KMS-11 (cell line): ENCODE data around the gene PGBD5.

ENCODE experiments used
- H2AFZ ChIP-seq: fragments of 200-600 bp; sonication (generic); 2 replicates; pipeline ENCODE4 v1.6.1; 2016; ENCODE audit warnings: antibody characterized with exemption, mixed run types, low read depth
- H3K27ac ChIP-seq: fragments of 200-600 bp; sonication (generic); 2 replicates; pipeline ENCODE4 v1.6.1; 2016; ENCODE audit warnings: mild to moderate bottlenecking, mixed run types
- H3K27me3 ChIP-seq: fragments of 200-600 bp; sonication (generic); 2 replicates; pipeline ENCODE4 v1.6.1; 2017; ENCODE audit warnings: mild to moderate bottlenecking, low read depth, mixed run types, moderate library complexity; ENCODE audit not compliant: insufficient read depth
- H3K36me3 ChIP-seq: fragments of 200-600 bp; sonication (generic); 2 replicates; pipeline ENCODE4 v1.6.1; 2017; ENCODE audit warnings: mild to moderate bottlenecking, mixed run types; ENCODE audit not compliant: insufficient read depth
- H3K4me1 ChIP-seq: fragments of 200-600 bp; sonication (generic); 2 replicates; pipeline ENCODE4 v1.6.1; 2016; ENCODE audit warnings: mild to moderate bottlenecking, low read depth, mixed run types; ENCODE audit not compliant: poor library complexity, severe bottlenecking
- H3K4me2 ChIP-seq: fragments of 200-600 bp; sonication (generic); 2 replicates; pipeline ENCODE4 v1.7.0; 2016; ENCODE audit warnings: mild to moderate bottlenecking, mixed run types
- H3K4me3 ChIP-seq: fragments of 200-600 bp; sonication (generic); IDR thresholded peaks from 2 replicates; pipeline ENCODE4 v1.6.1; 2017; ENCODE audit warnings: low read depth, low read length, mixed read lengths; ENCODE audit not compliant: insufficient read depth
- H3K79me2 ChIP-seq: fragments of 200-600 bp; sonication (generic); 2 replicates; pipeline ENCODE4 v1.6.1; 2016; ENCODE audit warnings: low read depth, mixed run types; ENCODE audit not compliant: insufficient read depth
- H3K9ac ChIP-seq: fragments of 200-600 bp; sonication (generic); 2 replicates; pipeline ENCODE4 v1.6.1; 2016; ENCODE audit warnings: mild to moderate bottlenecking, mixed run types
- H4K20me1 ChIP-seq: fragments of 200-600 bp; sonication (generic); 2 replicates; pipeline ENCODE4 v1.6.1; 2016; ENCODE audit warnings: mild to moderate bottlenecking, mixed run types; ENCODE audit not compliant: insufficient read depth
- TF ChIP-seq, protein P1 (sequence below): fragments of 200-600 bp; sonication (generic); conservative IDR thresholded peaks from 2 replicates; pipeline ENCODE4 v1.6.1; 2017; ENCODE audit warnings: low read depth, mild to moderate bottlenecking, antibody characterized with exemption, low read length, moderate library complexity, mixed read lengths

Gene PGBD5

DNA sequence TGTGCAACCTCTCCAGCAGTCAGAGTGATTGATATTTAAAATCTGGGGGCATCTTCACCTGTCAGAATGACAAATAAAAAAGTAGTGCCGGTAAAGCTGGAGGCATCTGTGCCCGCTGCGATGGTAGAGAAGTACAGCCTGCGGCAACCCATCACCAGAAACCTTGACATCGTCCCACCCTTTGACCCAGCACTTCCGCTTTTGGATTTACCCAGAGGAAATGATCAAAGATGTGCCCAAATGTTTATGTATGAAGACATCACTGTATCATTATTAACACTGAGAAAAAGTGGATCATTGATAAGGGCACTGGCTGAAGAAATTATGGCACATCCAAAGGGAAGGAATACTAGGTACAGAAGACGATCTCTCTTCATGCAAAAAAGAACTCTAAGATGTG lies 96.0 kb downstream of the PGBD5 start:
- no peak overlapping the region for H2AFZ ChIP-seq
- H3K4me2 ChIP-seq: no peak overlapping the region

DNA sequence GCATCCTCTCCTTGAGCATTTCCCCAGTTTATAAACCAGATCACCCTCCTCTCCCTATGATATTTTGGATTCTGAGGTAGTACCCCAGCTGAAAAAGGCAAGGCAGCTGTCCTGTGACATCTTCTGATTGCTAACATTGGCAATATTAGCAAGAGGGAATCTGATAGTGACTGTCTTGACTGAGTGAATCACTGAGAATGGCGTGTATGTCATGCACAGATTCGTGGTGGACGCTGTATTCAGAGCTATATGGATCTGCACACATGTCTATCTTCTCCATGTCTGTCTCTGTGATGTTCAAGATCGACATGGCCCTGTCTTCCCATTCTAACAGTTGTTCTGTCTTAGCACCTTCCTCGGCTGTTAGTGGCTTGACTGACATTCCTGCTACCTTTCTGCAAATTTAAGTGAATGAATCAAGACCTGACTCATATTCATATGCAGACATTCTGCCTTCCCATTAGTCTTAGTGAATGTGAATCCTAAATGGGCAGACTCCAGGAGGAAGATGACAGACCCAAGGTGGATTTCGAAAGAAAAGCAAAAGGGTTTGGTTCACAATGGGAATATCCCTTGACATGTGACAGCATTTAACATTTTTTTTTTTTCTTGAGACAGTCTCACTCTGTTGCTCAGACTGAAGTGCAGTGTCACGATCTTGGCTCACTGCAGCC lies 97.7 kb downstream of the PGBD5 start:
- Histone ChIP-seq H2AFZ (no peak overlapping the region), H3K27me3 (no peaks in the 10 kb centered on the region), H3K4me2 (no peak overlapping the region), H4K20me1 (no peaks in the 10 kb centered on the region), H3K4me3 (no peak overlapping the region), H3K9ac (no peak overlapping the region), H3K79me2 (no peaks in the 10 kb centered on the region), H3K4me1 (no peaks in the 10 kb centered on the region), H3K27ac (no peak overlapping the region), H3K36me3 (no peaks in the 10 kb centered on the region)
- TF ChIP-seq, protein P1, sequence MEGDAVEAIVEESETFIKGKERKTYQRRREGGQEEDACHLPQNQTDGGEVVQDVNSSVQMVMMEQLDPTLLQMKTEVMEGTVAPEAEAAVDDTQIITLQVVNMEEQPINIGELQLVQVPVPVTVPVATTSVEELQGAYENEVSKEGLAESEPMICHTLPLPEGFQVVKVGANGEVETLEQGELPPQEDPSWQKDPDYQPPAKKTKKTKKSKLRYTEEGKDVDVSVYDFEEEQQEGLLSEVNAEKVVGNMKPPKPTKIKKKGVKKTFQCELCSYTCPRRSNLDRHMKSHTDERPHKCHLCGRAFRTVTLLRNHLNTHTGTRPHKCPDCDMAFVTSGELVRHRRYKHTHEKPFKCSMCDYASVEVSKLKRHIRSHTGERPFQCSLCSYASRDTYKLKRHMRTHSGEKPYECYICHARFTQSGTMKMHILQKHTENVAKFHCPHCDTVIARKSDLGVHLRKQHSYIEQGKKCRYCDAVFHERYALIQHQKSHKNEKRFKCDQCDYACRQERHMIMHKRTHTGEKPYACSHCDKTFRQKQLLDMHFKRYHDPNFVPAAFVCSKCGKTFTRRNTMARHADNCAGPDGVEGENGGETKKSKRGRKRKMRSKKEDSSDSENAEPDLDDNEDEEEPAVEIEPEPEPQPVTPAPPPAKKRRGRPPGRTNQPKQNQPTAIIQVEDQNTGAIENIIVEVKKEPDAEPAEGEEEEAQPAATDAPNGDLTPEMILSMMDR: no peak

More for the DNA sequence above, 96.0 kb downstream of the PGBD5 start:
- H3K27me3 ChIP-seq: no peaks in the 10 kb centered on the region
- no peak overlapping the region for H3K27ac ChIP-seq
- H4K20me1 ChIP-seq: no peaks in the 10 kb centered on the region
- H3K79me2 ChIP-seq: no peaks in the 10 kb centered on the region
- no peaks in the 10 kb centered on the region for H3K36me3 ChIP-seq
- H3K4me3 ChIP-seq: no peak overlapping the region
- H3K4me1 ChIP-seq: no peaks in the 10 kb centered on the region
- TF ChIP-seq, protein P1: no peak
- H3K9ac ChIP-seq: no peak overlapping the region

DNA sequence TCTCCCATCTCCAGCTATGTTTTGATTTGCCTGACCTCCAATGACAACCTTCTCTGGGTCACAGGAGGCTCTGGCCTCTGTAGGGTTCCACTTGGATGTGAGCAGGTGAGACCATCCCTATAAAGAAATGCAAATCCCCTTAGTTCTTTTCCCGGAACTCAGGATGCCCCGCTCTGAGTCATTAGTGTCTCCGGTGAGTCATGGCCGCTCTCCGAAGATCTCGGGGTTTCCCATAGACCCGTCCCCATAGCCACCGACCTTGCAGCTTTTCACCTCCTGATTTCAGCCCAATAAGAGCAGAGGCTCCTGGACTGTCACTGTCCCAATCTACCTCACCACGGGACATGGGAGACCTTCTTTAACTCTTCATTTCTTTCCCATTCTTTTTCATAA lies 98.2 kb downstream of the PGBD5 start:
- no peaks in the 10 kb centered on the region for H3K27me3 ChIP-seq
- H3K4me1 ChIP-seq: no peaks in the 10 kb centered on the region
- H3K4me3 ChIP-seq: no peak overlapping the region
- H3K79me2 ChIP-seq: no peaks in the 10 kb centered on the region
- H3K4me2 ChIP-seq: no peak overlapping the region
- H4K20me1 ChIP-seq: no peaks in the 10 kb centered on the region
- H2AFZ ChIP-seq: no peak overlapping the region
- H3K9ac ChIP-seq: no peak overlapping the region
- no peak overlapping the region for H3K27ac ChIP-seq
- TF ChIP-seq, protein P1: no peak
- no peaks in the 10 kb centered on the region for H3K36me3 ChIP-seq

DNA sequence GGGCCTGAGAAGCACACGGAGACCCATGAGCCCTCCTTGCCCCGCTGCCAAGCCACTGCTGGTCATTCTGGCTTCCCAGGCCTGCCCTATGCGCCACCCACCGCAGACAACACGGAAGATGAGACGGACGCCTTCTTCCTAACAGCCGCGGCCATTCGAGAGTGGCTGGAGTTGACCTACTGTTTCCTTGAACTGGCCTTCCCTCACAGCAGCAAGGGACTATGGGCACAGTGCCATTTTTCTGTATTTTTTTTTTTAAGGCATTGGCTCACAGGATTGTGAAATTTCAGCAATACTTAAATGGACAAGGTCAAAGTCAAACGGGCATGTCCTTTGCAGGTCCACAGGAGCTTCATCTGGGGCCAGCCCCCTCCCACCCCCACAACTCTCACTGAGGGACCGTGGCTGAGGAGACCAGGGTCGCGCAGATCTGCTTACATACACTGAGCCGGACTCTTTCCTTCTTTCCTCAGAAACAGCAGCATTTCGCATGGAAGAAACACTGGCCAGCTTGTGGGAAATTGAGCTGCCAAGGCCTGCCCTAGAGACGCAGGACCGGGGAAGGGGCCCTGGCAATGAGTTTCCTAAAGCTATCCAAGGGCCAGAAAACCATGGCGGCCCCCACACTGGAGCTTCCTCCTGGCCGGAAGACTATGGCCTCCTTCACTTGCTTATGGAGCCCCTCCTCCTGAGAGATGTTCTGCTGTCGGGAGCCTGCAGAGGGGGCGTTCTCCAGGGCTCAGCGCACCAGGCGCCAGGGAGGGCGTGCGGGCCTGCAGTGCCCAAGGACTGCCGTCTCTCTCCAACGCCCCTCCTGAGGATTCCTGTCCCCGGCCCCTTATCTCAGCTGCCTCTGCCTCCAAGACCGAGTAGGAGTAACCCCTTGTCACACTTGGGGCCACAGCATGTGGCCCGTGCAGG lies 98.9 kb downstream of the PGBD5 start:
- H3K36me3 ChIP-seq: no peaks in the 10 kb centered on the region
- H3K79me2 ChIP-seq: no peaks in the 10 kb centered on the region
- no peak overlapping the region for H3K4me3 ChIP-seq
- H3K9ac ChIP-seq: no peak overlapping the region
- no peaks in the 10 kb centered on the region for H3K4me1 ChIP-seq
- no peak overlapping the region for H3K4me2 ChIP-seq
- TF ChIP-seq, protein P1: no peak
- no peak overlapping the region for H3K27ac ChIP-seq
- no peaks in the 10 kb centered on the region for H3K27me3 ChIP-seq
- no peaks in the 10 kb centered on the region for H4K20me1 ChIP-seq
- no peak overlapping the region for H2AFZ ChIP-seq
